Astrocyte (in vitro differentiated cells and primary cell): ENCODE data around the gene RSPH1.

Source experiments
- EZH2 ChIP-seq: IDR thresholded peaks from 2 replicates; pipeline ENCODE4 v1.6.1; 2012; ENCODE audit warnings: mild to moderate bottlenecking, low read length, inconsistent platforms; ENCODE audit not compliant: insufficient read depth
- TF ChIP-seq, protein P1 (sequence below): IDR thresholded peaks from 2 replicates; pipeline ENCODE4 v1.5.1; 2011; ENCODE audit warnings: low read depth, mild to moderate bottlenecking, inconsistent platforms, low read length, moderate library complexity; ENCODE audit not compliant: insufficient read depth

DNA sequence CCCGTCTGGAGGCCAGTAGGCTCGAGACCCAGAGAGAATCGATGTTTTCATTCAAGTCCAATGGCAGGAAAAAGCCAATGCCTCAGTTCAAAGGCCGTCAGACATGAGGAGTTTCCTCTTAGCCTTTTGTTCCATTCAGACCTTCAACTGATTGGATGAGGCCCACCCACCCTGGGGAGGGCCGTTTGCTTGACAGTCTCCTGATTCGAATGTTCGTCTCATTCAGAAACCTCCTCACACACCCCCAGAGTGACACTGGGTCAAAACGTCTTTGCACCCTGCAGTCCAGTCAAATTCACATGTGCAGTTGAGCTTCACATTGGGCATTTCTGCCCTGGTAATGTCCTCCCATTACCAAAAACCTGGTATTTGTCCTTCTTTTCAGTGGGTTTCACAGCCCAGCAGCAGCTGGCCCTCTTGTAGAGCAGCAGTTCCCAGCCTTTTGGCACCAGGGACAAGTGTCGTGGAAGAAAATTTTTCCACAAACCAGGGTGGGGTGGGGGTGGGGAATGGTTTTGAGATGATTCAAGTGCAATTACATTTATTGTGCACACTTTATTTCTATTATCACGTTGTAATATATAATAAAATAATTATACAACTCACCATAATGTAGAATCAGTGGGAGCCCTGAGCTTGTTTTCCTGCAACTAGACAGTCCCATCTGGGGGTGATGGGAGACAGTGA, 40.1 kb downstream of the RSPH1 start:
- TF ChIP-seq, protein P1, sequence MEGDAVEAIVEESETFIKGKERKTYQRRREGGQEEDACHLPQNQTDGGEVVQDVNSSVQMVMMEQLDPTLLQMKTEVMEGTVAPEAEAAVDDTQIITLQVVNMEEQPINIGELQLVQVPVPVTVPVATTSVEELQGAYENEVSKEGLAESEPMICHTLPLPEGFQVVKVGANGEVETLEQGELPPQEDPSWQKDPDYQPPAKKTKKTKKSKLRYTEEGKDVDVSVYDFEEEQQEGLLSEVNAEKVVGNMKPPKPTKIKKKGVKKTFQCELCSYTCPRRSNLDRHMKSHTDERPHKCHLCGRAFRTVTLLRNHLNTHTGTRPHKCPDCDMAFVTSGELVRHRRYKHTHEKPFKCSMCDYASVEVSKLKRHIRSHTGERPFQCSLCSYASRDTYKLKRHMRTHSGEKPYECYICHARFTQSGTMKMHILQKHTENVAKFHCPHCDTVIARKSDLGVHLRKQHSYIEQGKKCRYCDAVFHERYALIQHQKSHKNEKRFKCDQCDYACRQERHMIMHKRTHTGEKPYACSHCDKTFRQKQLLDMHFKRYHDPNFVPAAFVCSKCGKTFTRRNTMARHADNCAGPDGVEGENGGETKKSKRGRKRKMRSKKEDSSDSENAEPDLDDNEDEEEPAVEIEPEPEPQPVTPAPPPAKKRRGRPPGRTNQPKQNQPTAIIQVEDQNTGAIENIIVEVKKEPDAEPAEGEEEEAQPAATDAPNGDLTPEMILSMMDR: no peak
- no peak for TF ChIP-seq EZH2
